Upper lobe of left lung (tissue), 4 donors: ENCODE measurements around the gene PIP.
"Not testable (repeated sequence)": the region's sequence is repeated elsewhere in the genome, so short reads cannot be mapped to it uniquely, and the experiment has no call there.

Source experiments
- CTCF ChIP-seq, 6 experiments: fragments of 450-650 bp in 4 of 6; fragments of 200-600 bp in 2 of 6; sonication (generic) in 2 of 6; IDR thresholded peaks; one replicate each; pipeline ENCODE4 v1.5.1; 2016 to 2019; ENCODE audit warnings: antibody characterized with exemption in 6 of 6
- EP300 ChIP-seq, 4 donors: sonication (generic); formaldehyde crosslinking; IDR thresholded peaks; one replicate each; pipeline ENCODE4 v1.5.1; 2017; ENCODE audit warnings: antibody characterized with exemption in 4 of 4, control low read depth in 2 of 4
- POLR2A ChIP-seq, 4 donors: fragments of 450-650 bp; IDR thresholded peaks; one replicate each; pipeline ENCODE4 v1.5.1; 2016 to 2017; ENCODE audit warnings: antibody characterized with exemption in 4 of 4, mild to moderate bottlenecking in 2 of 4

GRCh38 chr7:143108019-143108418 is 23.9 kb upstream of the PIP start:
- TF ChIP-seq POLR2A, CTCF, EP300 (IDR thresholded peaks at IDR 0.05): not testable (repeated sequence)
